Erythroblast (primary cell): ENCODE data around the gene PDCD11.
"Not testable (repeated sequence)": the region's sequence is repeated elsewhere in the genome, so short reads cannot be mapped to it uniquely, and the experiment has no call there.

ENCODE experiments used
- DNase-seq, 2 experiments: peaks; one replicate each; lab custom pipeline; 2025; lab: John Stamatoyannopoulos, UW
- GATA1 ChIP-seq: IDR thresholded peaks from 2 replicates; pipeline ENCODE4 v1.6.1; 2011; ENCODE audit warnings: low read depth, mild to moderate bottlenecking, control low read depth, low read length, moderate library complexity
- POLR2A ChIP-seq: IDR thresholded peaks from 2 replicates; pipeline ENCODE4 v1.6.1; 2011; ENCODE audit warnings: mild to moderate bottlenecking, low read length

The PDCD11 gene

GRCh38 chr10:103395754-103396066, 716 bp upstream of the PDCD11 start:
- TF ChIP-seq GATA1 (no peak), POLR2A (no peak)
- DNase-seq: peak in 1 of 2 experiments; percentile 55

DNA sequence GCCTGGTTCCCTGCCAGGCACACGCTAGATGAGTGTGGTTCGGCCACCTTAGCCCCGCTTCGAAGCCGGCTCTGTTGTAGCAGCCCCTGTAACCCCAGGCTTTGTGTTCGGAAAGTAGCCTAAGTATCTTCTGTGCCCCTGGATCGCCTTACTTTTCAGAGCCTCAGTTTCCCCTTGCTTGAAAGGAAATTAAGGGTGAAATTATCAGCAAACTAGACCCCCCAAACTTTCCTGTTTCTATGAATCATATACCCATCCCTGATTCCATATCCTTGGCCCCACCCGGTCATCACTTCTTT, 312 bp downstream of the PDCD11 start:
- DNase-seq: no peak
- TF ChIP-seq POLR2A (peak; percentile 59), GATA1 (no peak)

- TF ChIP-seq POLR2A (no peak), GATA1 (no peak)
- peak in 1 of 2 experiments; percentile 17 for DNase-seq
Measured at GRCh38 chr10:103397191-103397825, 882 bp downstream of the PDCD11 start.

DNA sequence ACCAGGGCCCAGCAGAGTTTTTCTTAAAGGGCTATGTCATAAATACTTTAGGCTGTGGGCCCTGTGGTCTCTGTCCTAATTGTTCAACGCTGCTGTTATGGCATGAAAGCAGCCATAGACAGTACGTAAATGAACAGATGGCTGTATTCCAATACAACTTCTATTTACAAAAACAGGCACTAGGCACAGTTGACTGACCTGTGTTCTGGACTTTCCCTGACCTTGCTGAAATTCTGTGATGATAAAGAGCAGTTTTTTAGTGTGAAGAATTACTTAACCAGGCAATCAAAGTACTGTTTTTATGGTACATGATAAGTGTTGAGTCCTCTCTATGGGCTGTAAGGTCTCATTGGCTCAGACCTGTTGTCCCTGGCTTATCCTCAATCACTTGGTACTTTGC, 17.1 kb downstream of the PDCD11 start:
- TF ChIP-seq POLR2A (no peak), GATA1 (no peak)

GRCh38 chr10:103415581-103415980, 19.2 kb downstream of the PDCD11 start:
- TF ChIP-seq GATA1 (no peak), POLR2A (no peak)
- DNase-seq: no peak

More for the DNA sequence above, 17.1 kb downstream of the PDCD11 start:
- DNase-seq: no peak

DNA sequence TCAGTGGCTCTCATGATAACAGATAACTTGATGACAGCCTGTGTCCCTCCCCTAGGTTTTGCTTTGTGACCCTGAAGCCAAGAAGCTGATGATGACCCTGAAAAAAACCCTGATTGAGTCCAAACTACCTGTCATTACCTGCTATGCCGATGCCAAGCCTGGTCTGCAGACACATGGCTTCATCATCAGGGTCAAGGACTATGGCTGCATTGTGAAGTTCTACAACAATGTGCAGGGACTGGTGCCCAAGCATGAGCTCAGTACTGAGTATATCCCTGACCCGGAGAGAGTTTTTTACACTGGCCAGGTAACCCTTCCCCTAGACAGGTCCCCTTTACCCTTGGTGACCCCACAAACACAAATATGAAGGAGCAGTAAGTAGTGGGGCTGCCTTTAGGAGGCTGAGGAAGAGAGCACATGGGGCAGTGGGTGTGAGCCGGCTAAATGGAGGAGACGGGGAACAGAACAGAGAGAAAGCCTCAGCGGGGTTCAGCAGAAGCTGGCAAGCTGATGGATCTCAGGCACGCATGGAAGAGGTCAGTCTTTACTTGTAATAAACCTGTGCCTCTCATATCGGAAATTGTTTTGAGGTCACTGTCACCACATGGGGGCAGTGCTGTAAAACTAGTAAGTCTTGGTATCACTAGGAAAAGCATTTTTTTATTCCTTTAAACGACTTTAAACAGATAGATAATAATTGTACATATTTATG, 20.2 kb downstream of the PDCD11 start:
- TF ChIP-seq GATA1 (no peak), POLR2A (no peak)
- DNase-seq: peak; percentile 53 to 72

- not testable (repeated sequence) for DNase-seq
Measured at GRCh38 chr10:103417148-103417469, 20.7 kb downstream of the PDCD11 start.

DNA sequence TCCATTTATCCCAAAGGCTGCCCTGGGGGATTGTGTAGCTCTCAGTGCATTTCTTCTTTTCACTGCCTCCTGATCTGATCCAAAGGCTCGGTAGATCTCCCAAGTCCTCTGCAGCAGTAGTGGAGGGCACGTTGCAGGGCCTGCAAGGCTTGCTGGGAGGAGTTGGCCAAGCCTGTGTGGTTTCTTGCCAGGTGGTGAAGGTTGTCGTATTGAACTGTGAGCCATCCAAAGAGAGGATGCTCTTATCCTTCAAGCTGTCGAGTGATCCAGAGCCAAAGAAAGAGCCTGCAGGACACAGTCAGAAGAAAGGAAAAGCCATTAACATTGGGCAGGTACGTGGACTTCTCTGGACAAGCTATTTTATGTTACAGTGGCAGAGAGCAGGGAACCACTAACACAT, 21.2 kb downstream of the PDCD11 start:
- DNase-seq: no peak
- no peak for TF ChIP-seq GATA1
- TF ChIP-seq POLR2A: no peak

DNA sequence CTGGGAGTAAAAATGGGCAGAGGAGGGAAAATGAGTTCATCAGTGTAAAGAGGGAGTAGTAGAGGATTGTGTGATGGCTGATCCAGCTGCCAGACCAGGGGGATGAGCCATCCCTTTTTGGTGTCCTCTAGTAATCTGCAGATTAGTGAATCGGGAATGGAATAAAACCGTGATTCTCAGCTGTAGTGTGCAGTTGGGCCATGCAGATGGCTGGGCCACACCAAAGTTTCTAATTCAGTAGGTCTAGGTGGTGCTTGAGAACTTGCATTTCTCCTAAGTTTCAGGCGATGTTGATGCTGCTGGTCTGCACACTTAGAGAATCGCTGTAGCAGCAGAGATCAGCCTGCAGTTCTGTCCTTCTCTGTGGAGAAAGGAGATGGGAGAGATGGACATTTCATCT, 22.7 kb downstream of the PDCD11 start:
- DNase-seq: no peak
- TF ChIP-seq POLR2A (no peak), GATA1 (no peak)

GRCh38 chr10:103423748-103424147, 27.3 kb downstream of the PDCD11 start:
- no peak for DNase-seq
- TF ChIP-seq POLR2A (no peak), GATA1 (no peak)

DNA sequence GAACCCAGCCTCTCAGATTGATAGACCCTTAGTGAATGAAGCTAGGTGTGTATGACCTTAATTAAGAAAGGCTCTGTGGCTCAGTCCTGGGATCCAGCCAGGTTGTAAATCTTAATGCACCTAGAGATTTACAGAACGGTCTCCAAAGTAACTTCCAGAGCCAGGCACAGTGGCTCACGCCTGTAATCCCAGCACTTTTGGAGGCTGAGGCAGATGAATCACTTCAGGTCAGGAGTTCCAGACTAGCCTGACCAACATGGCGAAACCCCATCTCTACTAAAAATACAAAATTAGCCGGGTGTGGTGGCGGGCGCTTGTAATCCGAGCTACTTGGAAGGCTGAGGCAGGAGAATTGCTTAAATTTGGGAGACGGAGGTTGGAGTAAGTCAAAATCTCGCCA, 31.4 kb downstream of the PDCD11 start:
- DNase-seq: no peak
- TF ChIP-seq POLR2A: no peak
- no peak for TF ChIP-seq GATA1

DNA sequence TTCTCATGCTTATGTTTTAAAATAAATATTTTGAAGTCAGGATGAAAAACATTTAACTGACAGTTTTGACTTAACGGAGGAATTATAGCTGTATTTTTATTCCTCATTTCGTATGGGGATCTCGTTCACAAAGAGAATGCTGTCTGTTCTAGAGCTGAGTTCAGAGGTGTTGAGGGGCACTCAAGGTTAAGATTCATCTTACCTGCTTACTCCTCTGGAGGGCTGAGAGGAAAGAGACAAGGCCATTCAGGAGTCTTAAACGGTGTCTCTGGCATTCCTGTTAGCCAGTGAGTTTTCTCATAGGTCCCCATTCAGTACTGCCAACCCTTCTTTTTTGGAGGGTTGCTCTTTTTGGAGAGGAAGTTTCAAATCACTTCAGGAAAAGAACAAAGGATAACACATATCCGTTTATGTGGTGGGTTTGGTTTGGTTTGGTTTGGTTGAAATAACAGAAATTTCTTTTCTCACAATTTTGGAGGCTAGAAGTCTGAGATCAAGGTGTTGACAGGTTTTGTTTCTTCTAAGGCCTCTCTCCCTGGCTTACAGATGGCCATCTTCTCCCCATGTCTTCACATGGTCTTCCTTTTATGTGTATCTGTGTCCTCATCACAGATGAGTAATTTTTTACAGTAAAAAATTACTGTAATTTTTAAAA, 32.7 kb downstream of the PDCD11 start:
- TF ChIP-seq POLR2A (no peak), GATA1 (no peak)
- no peak for DNase-seq

DNA sequence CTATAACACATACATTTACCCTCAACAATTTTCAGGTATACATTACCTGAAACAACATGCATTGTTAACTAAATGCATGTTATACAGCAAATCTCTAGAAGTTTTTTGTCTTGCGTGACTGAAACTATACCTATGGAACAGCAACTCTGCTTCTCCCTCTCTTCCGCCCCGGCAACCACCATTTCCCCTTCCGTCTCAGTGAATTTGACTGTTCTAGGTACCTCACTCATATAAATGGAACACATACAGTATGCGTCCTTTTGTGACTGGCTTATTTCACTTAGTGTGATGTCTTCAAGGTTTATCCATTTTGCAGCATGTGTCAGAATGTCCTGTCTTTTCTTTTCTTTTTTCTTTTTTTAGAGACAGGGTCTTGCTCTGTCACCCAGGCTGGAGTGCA, 33.2 kb downstream of the PDCD11 start:
- no peak for TF ChIP-seq POLR2A
- no peak for TF ChIP-seq GATA1
- no peak for DNase-seq

- DNase-seq: no peak
Measured at GRCh38 chr10:103431902-103432301, 35.5 kb downstream of the PDCD11 start.

GRCh38 chr10:103433858-103434257, 37.4 kb downstream of the PDCD11 start:
- no peak for TF ChIP-seq GATA1
- no peak for TF ChIP-seq POLR2A
- no peak for DNase-seq

More at GRCh38 chr10:103431902-103432301, 35.5 kb downstream of the PDCD11 start:
- no peak for TF ChIP-seq POLR2A
- no peak for TF ChIP-seq GATA1
